Measurements from ENCODE around the gene RTP3. TPM values are rescaled to one million over a fixed set of nuclear protein-coding genes. Genes with fewer than 3 reads are reported as not detected.

The RTP3 gene
- total RNA-seq, 2 experiments from 2014 or later = 0.74 to 1.3 TPM

DNA sequence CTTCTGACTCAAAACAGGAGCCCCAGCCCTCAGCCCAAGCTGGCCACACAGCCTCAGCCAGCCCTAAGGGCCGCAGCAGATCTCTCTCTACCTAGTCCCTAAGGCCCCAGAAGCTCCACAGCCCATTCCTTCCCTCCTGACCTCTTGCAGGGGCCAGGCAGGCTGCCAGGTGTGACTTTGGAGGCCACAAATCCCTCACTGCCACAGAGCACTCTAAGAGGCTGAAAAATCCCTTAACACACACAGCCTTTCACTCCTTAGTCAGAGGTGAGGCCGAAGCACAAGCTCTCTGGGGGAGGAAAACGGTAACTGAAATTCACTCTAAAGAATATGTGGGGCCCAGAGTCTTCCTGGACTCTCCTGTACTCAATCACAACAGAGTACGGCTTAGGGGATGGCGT, 45.0 kb downstream of the RTP3 start:
- CTCF ChIA-PET (ENCODE audit: unreplicated experiment) = interaction anchor here (0.5 to 2.5 kb wide), 2 partner anchors 47 to 54 kb away, joined by 3 to 16 read pairs; no protein-coding TSS in a partner anchor
- H3K27ac ChIP-seq (ENCODE audit: low read depth, low read length, poor library complexity, severe bottlenecking) = peak overlapping the region; percentile 99
- peaks cover 92% of the 10 kb centered on the region for H3K4me1 ChIP-seq (ENCODE audit: insufficient read depth, low read length, poor library complexity, severe bottlenecking)
- no peak for TF ChIP-seq EZH2phosphoT487 (IDR thresholded peaks at IDR 0.05; ENCODE audit: borderline replicate concordance, low read depth, low read length)
- TF ChIP-seq, protein P1, sequence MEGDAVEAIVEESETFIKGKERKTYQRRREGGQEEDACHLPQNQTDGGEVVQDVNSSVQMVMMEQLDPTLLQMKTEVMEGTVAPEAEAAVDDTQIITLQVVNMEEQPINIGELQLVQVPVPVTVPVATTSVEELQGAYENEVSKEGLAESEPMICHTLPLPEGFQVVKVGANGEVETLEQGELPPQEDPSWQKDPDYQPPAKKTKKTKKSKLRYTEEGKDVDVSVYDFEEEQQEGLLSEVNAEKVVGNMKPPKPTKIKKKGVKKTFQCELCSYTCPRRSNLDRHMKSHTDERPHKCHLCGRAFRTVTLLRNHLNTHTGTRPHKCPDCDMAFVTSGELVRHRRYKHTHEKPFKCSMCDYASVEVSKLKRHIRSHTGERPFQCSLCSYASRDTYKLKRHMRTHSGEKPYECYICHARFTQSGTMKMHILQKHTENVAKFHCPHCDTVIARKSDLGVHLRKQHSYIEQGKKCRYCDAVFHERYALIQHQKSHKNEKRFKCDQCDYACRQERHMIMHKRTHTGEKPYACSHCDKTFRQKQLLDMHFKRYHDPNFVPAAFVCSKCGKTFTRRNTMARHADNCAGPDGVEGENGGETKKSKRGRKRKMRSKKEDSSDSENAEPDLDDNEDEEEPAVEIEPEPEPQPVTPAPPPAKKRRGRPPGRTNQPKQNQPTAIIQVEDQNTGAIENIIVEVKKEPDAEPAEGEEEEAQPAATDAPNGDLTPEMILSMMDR (conservative IDR thresholded peaks at IDR 0.05; ENCODE audit: low read length) = no peak
- DNase-seq (ENCODE audit: low spot score) = no peak
- no peak overlapping the region for H3K4me3 ChIP-seq (ENCODE audit: low read depth, low read length, poor library complexity, severe bottlenecking)
- intact Hi-C loops (cut with micrococcal nuclease; ENCODE audit: unreplicated experiment) = no loop called here
- H3K79me2 ChIP-seq (ENCODE audit: insufficient read depth, low read depth, low read length) = peaks cover 15% of the 10 kb centered on the region; the same call in 1 of the 2 replicates
- no TSS peak for BruUV-seq (replicated peaks)
- POLR2A ChIA-PET = interaction anchor here (0.6 to 9.2 kb wide), 11 partner anchors 7 to 940 kb away, joined by 3 to 149 read pairs (median 4); partner anchors contain the start of genes FYCO1 and LRRC2
- no peaks in the 10 kb centered on the region for H3K9me2 ChIP-seq (ENCODE audit: insufficient read depth, low read length)
- H2AFZ ChIP-seq (ENCODE audit: low read length) = peak overlapping the region; percentile 1; the same call in 1 of the 2 replicates
- no peaks in the 10 kb centered on the region for H3K9me3 ChIP-seq (ENCODE audit: low read length)
- no peaks in the 10 kb centered on the region for H4K20me1 ChIP-seq (ENCODE audit: insufficient read depth, low read length)
- peak overlapping the region; percentile 66 for H3K4me2 ChIP-seq (ENCODE audit: low read length)
- peaks cover 6% of the 10 kb centered on the region; the same call in 1 of the 2 replicates for H3K36me3 ChIP-seq (ENCODE audit: insufficient read depth, low read length)

DNA sequence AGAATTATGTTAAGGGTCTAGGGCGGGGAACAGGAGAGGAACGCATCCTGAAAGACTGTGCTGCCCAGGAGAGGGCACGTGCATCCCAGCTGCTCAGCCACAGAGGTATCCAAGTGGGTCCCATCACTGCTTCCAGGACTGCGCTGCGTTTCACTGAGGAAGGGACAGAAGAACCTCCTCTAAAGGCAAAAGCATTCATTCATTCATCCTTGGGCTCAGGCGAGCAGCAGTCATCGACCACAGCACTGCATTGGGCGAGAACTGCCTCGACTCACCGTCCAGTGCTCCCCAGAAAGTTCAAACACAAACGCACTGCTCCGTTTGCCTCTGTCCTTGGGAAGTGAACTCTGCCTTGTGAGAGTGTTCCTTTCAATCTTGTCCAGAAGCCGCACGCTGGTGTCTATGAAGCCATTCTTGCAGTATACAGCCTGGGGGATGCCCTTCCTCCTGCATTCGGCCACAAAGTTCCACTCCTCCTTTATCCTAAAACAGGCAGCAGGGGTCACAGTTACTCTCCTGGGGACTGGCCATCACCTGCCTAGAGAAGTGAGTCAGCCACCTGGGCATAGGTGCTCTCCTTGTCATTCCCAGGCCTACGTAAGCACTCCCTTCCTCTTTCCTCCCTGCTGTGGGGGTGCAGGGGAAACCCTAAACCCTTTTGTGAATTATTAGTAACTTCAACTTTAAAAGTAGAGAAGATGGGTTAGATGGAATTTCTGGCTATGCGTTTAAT, 47.2 kb downstream of the RTP3 start:
- Histone ChIP-seq H3K4me2 (ENCODE audit: low read length) (peak overlapping the region; percentile 65), H2AFZ (ENCODE audit: low read length) (peak overlapping the region; percentile 4; the same call in 1 of the 2 replicates), H3K4me3 (ENCODE audit: low read depth, low read length, poor library complexity, severe bottlenecking) (peak overlapping the region; percentile 62), H4K20me1 (ENCODE audit: insufficient read depth, low read length) (no peaks in the 10 kb centered on the region), H3K27ac (ENCODE audit: low read depth, low read length, poor library complexity, severe bottlenecking) (peak overlapping the region; percentile 98), H3K9me3 (ENCODE audit: low read length) (no peaks in the 10 kb centered on the region), H3K36me3 (ENCODE audit: insufficient read depth, low read length) (peaks cover 6% of the 10 kb centered on the region; the same call in 1 of the 2 replicates), H3K4me1 (ENCODE audit: insufficient read depth, low read length, poor library complexity, severe bottlenecking) (peaks cover 98% of the 10 kb centered on the region), H3K9me2 (ENCODE audit: insufficient read depth, low read length) (no peaks in the 10 kb centered on the region), H3K79me2 (ENCODE audit: insufficient read depth, low read depth, low read length) (peaks cover 24% of the 10 kb centered on the region; the same call in 1 of the 2 replicates)
- no peak for DNase-seq (ENCODE audit: low spot score)
- TF ChIP-seq EZH2phosphoT487 (IDR thresholded peaks at IDR 0.05; ENCODE audit: borderline replicate concordance, low read depth, low read length) = no peak
- TF ChIP-seq, protein P1 (conservative IDR thresholded peaks at IDR 0.05; ENCODE audit: low read length) = no peak
- POLR2A ChIA-PET = interaction anchor here (2.3 kb wide), 1 partner anchor 47 kb away, joined by 9 read pairs; the partner anchor contains the start of gene RTP3
- intact Hi-C loops (cut with micrococcal nuclease; ENCODE audit: unreplicated experiment) = loop anchor here (5.0 kb wide), 2 partner anchors 427 to 448 kb away; no protein-coding TSS in a partner anchor
- CTCF ChIA-PET (ENCODE audit: unreplicated experiment) = interaction anchor here (0.7 to 1.3 kb wide), 3 partner anchors 7 to 56 kb away, joined by 3 to 5 read pairs (median 4); no protein-coding TSS in a partner anchor
- BruUV-seq (replicated peaks) = TSS peak; percentile 42

Measured in OCI-LY7 (cell line).